ENCODE measurements around the gene ADCK1. TPM values are rescaled to one million over a fixed set of nuclear protein-coding genes. Genes with fewer than 3 reads are reported as not detected.
A peak's percentile ranks its signal among the peaks of the same experiment; 100 is the strongest.

The ADCK1 gene
- total and polyA plus RNA-seq, 9 of the 15 experiments (the other 6 are each of a cell fraction or from before 2014, with no cell fraction given) = 2.8 to 8.9 (median 4.3) TPM

DNA sequence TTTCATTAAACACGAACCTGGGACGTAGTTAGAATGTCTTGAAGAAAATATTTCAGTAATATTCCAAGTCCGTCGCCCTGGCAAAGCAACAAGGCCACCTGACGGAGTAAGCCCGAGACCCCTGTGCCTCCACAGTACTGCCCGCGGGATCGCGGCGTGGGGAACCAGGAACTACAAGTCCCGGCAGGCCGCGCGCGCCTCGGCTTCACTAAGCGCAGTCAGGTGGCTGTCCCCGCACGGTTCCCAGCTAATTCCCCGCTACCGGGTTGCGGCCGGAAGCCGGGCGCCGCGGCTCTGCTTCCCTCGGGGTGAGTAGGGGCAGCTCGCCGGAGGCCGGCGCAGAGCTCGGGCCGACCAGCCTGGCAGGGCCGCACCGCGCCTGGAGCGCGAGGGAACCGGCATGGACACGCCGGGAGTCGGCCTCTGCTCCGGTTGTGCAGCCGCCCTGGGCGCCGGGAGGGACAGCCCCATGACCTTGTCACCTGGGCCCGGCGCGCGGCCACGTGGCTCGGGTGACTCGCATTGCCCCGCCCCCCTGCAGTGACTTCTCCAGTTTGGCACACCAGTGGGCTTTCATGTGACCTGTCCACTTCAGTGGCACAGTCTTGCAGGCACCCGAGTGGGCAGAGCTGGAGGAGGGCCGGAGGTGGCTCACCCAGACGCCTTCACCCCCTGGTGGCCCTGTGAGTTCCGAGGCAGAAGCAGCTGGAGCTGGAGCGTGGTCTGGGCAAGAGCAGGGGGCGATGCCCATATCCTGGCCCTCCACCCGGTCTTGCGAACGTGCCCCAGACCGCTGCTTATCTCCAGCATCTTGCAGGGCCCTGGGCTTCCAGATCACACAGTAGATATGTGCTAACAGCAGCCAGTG lies at the start of gene ADCK1 (continued):
- TF ChIP-seq ZEB2 (IDR thresholded peaks at IDR 0.05) = no peak
- no peak for TF ChIP-seq ZNF76 (CRISPR knock-in tag; IDR thresholded peaks at IDR 0.05; ENCODE audit: borderline replicate concordance)
- TF ChIP-seq, protein P1, sequence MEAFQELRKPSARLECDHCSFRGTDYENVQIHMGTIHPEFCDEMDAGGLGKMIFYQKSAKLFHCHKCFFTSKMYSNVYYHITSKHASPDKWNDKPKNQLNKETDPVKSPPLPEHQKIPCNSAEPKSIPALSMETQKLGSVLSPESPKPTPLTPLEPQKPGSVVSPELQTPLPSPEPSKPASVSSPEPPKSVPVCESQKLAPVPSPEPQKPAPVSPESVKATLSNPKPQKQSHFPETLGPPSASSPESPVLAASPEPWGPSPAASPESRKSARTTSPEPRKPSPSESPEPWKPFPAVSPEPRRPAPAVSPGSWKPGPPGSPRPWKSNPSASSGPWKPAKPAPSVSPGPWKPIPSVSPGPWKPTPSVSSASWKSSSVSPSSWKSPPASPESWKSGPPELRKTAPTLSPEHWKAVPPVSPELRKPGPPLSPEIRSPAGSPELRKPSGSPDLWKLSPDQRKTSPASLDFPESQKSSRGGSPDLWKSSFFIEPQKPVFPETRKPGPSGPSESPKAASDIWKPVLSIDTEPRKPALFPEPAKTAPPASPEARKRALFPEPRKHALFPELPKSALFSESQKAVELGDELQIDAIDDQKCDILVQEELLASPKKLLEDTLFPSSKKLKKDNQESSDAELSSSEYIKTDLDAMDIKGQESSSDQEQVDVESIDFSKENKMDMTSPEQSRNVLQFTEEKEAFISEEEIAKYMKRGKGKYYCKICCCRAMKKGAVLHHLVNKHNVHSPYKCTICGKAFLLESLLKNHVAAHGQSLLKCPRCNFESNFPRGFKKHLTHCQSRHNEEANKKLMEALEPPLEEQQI (IDR thresholded peaks at IDR 0.05) = no peak
- TF ChIP-seq, protein P2, sequence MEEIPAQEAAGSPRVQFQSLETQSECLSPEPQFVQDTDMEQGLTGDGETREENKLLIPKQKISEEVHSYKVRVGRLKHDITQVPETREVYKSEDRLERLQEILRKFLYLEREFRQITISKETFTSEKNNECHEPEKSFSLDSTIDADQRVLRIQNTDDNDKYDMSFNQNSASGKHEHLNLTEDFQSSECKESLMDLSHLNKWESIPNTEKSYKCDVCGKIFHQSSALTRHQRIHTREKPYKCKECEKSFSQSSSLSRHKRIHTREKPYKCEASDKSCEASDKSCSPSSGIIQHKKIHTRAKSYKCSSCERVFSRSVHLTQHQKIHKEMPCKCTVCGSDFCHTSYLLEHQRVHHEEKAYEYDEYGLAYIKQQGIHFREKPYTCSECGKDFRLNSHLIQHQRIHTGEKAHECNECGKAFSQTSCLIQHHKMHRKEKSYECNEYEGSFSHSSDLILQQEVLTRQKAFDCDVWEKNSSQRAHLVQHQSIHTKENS (CRISPR knock-in tag; IDR thresholded peaks at IDR 0.05) = no peak
- TF ChIP-seq JUN (IDR thresholded peaks at IDR 0.05; ENCODE audit: borderline replicate concordance, low read depth, low read length) = no peak
- peak; percentile 82; the same call in 1 of the 2 replicates for TF ChIP-seq JUN (CRISPR knock-in tag; IDR thresholded peaks at IDR 0.05; ENCODE audit: borderline replicate concordance)
- no peak for TF ChIP-seq RB1 (IDR thresholded peaks at IDR 0.05; ENCODE audit: low read depth)
- TF ChIP-seq, protein P3, sequence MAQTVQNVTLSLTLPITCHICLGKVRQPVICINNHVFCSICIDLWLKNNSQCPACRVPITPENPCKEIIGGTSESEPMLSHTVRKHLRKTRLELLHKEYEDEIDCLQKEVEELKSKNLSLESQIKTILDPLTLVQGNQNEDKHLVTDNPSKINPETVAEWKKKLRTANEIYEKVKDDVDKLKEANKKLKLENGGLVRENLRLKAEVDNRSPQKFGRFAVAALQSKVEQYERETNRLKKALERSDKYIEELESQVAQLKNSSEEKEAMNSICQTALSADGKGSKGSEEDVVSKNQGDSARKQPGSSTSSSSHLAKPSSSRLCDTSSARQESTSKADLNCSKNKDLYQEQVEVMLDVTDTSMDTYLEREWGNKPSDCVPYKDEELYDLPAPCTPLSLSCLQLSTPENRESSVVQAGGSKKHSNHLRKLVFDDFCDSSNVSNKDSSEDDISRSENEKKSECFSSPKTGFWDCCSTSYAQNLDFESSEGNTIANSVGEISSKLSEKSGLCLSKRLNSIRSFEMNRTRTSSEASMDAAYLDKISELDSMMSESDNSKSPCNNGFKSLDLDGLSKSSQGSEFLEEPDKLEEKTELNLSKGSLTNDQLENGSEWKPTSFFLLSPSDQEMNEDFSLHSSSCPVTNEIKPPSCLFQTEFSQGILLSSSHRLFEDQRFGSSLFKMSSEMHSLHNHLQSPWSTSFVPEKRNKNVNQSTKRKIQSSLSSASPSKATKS (CRISPR knock-in tag; IDR thresholded peaks at IDR 0.05) = no peak
- no peak for TF ChIP-seq BRD9 (IDR thresholded peaks at IDR 0.05; ENCODE audit: low read depth, partially characterized antibody)
- TF ChIP-seq CBX1 (IDR thresholded peaks at IDR 0.05; ENCODE audit: low read depth) = no peak
- TF ChIP-seq, protein P4, sequence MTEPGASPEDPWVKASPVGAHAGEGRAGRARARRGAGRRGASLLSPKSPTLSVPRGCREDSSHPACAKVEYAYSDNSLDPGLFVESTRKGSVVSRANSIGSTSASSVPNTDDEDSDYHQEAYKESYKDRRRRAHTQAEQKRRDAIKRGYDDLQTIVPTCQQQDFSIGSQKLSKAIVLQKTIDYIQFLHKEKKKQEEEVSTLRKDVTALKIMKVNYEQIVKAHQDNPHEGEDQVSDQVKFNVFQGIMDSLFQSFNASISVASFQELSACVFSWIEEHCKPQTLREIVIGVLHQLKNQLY (CRISPR knock-in tag; conservative IDR thresholded peaks at IDR 0.05) = no peak
- TF ChIP-seq MCM5 (IDR thresholded peaks at IDR 0.05; ENCODE audit: low read depth) = no peak
- no peak for TF ChIP-seq E2F3 (CRISPR knock-in tag; IDR thresholded peaks at IDR 0.05)
- peak; percentile 67 for TF ChIP-seq CREM (IDR thresholded peaks at IDR 0.05; ENCODE audit: low read depth)
- no peak for TF ChIP-seq HOXB6 (CRISPR knock-in tag; IDR thresholded peaks at IDR 0.05; ENCODE audit: borderline replicate concordance)
- TF ChIP-seq TEAD4 (IDR thresholded peaks at IDR 0.05; ENCODE audit: low read length) = no peak
- no peak for TF ChIP-seq TEAD4 (CRISPR knock-in tag; IDR thresholded peaks at IDR 0.05; ENCODE audit: borderline replicate concordance)

Data from K562 (cell line).